ENCODE results near the gene FLACC1. TPM values are rescaled to one million over a fixed set of nuclear protein-coding genes. Genes with fewer than 3 reads are reported as not detected.
"Not testable (repeated sequence)": the region's sequence is repeated elsewhere in the genome, so short reads cannot be mapped to it uniquely, and the experiment has no call there.

Gene FLACC1
- total RNA-seq, 1 experiment from 2014 or later: 0.26 TPM

GRCh38 chr2:201378496-201379397 is 21.6 kb upstream of the FLACC1 start:
- intact Hi-C loops (cut with micrococcal nuclease): no loop called here
- Histone ChIP-seq H4K20me1 (ENCODE audit: low read length) (no peaks in the 10 kb centered on the region), H3K36me3 (ENCODE audit: low read depth, low read length) (peaks cover 12% of the 10 kb centered on the region), H3K4me1 (ENCODE audit: insufficient read depth, low read length) (no peaks in the 10 kb centered on the region), H3K9me3 (ENCODE audit: low read length) (no peaks in the 10 kb centered on the region), H3K4me3 (ENCODE audit: low read length) (no peak overlapping the region), H3K9ac (ENCODE audit: low read length) (no peak overlapping the region), H2AFZ (ENCODE audit: low read length) (no peak overlapping the region), H3F3A (ENCODE audit: low read length, unreplicated experiment) (no peaks in the 10 kb centered on the region), H3K27ac (ENCODE audit: low read length) (no peak overlapping the region), H3K79me2 (ENCODE audit: low read length) (no peaks in the 10 kb centered on the region), H3K27me3 (ENCODE audit: low read length) (no peaks in the 10 kb centered on the region), H3K4me2 (ENCODE audit: low read length) (no peak overlapping the region), H3K9me2 (replicated peaks; ENCODE audit: low read length) (no peaks in the 10 kb centered on the region)
- no peak for DNase-seq
- ChIA-PET POLR2A (ENCODE audit: unreplicated experiment) (no interaction called here), CTCF (no interaction called here)
- no TSS peak for BruUV-seq (replicated peaks)
- TF ChIP-seq EZH2 (IDR thresholded peaks at IDR 0.05; ENCODE audit: low read length, unreplicated experiment): no peak
- TF ChIP-seq EZH2phosphoT487 (IDR thresholded peaks at IDR 0.05; ENCODE audit: borderline replicate concordance, low read length): no peak
- TF ChIP-seq, protein P1, sequence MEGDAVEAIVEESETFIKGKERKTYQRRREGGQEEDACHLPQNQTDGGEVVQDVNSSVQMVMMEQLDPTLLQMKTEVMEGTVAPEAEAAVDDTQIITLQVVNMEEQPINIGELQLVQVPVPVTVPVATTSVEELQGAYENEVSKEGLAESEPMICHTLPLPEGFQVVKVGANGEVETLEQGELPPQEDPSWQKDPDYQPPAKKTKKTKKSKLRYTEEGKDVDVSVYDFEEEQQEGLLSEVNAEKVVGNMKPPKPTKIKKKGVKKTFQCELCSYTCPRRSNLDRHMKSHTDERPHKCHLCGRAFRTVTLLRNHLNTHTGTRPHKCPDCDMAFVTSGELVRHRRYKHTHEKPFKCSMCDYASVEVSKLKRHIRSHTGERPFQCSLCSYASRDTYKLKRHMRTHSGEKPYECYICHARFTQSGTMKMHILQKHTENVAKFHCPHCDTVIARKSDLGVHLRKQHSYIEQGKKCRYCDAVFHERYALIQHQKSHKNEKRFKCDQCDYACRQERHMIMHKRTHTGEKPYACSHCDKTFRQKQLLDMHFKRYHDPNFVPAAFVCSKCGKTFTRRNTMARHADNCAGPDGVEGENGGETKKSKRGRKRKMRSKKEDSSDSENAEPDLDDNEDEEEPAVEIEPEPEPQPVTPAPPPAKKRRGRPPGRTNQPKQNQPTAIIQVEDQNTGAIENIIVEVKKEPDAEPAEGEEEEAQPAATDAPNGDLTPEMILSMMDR (conservative IDR thresholded peaks at IDR 0.05; ENCODE audit: low read depth, low read length): no peak
- no peak for ATAC-seq

- Histone ChIP-seq H3K79me2 (ENCODE audit: low read length) (no peaks in the 10 kb centered on the region), H3K9ac (ENCODE audit: low read length) (no peak overlapping the region), H3K9me2 (replicated peaks; ENCODE audit: low read length) (no peaks in the 10 kb centered on the region), H3K4me2 (ENCODE audit: low read length) (no peak overlapping the region), H2AFZ (ENCODE audit: low read length) (no peak overlapping the region), H3K4me3 (ENCODE audit: low read length) (no peak overlapping the region), H3K9me3 (ENCODE audit: low read length) (no peaks in the 10 kb centered on the region), H3K36me3 (ENCODE audit: low read depth, low read length) (peaks cover 11% of the 10 kb centered on the region), H3K27me3 (ENCODE audit: low read length) (no peaks in the 10 kb centered on the region), H3K27ac (ENCODE audit: low read length) (no peak overlapping the region), H4K20me1 (ENCODE audit: low read length) (no peaks in the 10 kb centered on the region), H3F3A (ENCODE audit: low read length, unreplicated experiment) (no peaks in the 10 kb centered on the region), H3K4me1 (ENCODE audit: insufficient read depth, low read length) (no peaks in the 10 kb centered on the region)
- ChIA-PET POLR2A (ENCODE audit: unreplicated experiment) (no interaction called here), CTCF (no interaction called here)
- no TSS peak for BruUV-seq (replicated peaks)
- intact Hi-C loops (cut with micrococcal nuclease): no loop called here
- DNase-seq (no peak), ATAC-seq (no peak)
- no peak for TF ChIP-seq EZH2phosphoT487 (IDR thresholded peaks at IDR 0.05; ENCODE audit: borderline replicate concordance, low read length)
Observed at GRCh38 chr2:201377218-201377617, 20.1 kb upstream of the FLACC1 start.

DNA sequence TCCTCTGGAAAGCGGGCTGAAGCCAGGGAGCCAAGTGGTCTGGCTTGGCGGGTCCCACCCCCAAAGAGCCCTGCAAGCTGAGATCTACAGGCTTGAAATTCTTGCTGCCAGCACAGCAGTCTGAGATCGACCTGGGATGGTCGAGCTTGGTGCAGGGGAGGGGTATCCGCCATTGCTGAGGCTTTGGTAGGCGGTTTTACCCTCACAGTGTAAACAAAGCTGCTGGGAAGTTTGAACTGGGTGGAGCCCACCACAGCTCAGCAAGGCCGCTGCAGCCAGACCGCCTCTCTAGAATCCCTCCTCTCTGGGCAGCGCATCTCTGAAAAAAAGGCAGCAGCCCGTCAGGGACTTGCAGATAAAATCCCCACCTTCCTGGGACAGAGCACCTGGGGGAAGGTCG is 12.6 kb upstream of the FLACC1 start:
- H3F3A ChIP-seq (ENCODE audit: low read length, unreplicated experiment): no peaks in the 10 kb centered on the region
- intact Hi-C loops (cut with micrococcal nuclease): no loop called here
- H4K20me1 ChIP-seq (ENCODE audit: low read length): no peaks in the 10 kb centered on the region
- H3K9me3 ChIP-seq (ENCODE audit: low read length): no peaks in the 10 kb centered on the region
- H2AFZ ChIP-seq (ENCODE audit: low read length): no peak overlapping the region
- no peaks in the 10 kb centered on the region for H3K9me2 ChIP-seq (replicated peaks; ENCODE audit: low read length)
- ChIA-PET POLR2A (ENCODE audit: unreplicated experiment) (no interaction called here), CTCF (no interaction called here)
- no peaks in the 10 kb centered on the region for H3K79me2 ChIP-seq (ENCODE audit: low read length)
- H3K4me1 ChIP-seq (ENCODE audit: insufficient read depth, low read length): no peaks in the 10 kb centered on the region
- ATAC-seq (no peak), DNase-seq (no peak)
- BruUV-seq (replicated peaks): no TSS peak
- no peak overlapping the region for H3K4me2 ChIP-seq (ENCODE audit: low read length)
- no peak for TF ChIP-seq EZH2phosphoT487 (IDR thresholded peaks at IDR 0.05; ENCODE audit: borderline replicate concordance, low read length)
- TF ChIP-seq, protein P1 (conservative IDR thresholded peaks at IDR 0.05; ENCODE audit: low read depth, low read length): no peak
- no peak for TF ChIP-seq EZH2 (IDR thresholded peaks at IDR 0.05; ENCODE audit: low read length, unreplicated experiment)
- no peaks in the 10 kb centered on the region for H3K27me3 ChIP-seq (ENCODE audit: low read length)
- H3K36me3 ChIP-seq (ENCODE audit: low read depth, low read length): no peaks in the 10 kb centered on the region
- no peak overlapping the region for H3K9ac ChIP-seq (ENCODE audit: low read length)
- H3K4me3 ChIP-seq (ENCODE audit: low read length): no peak overlapping the region
- H3K27ac ChIP-seq (ENCODE audit: low read length): no peak overlapping the region

DNA sequence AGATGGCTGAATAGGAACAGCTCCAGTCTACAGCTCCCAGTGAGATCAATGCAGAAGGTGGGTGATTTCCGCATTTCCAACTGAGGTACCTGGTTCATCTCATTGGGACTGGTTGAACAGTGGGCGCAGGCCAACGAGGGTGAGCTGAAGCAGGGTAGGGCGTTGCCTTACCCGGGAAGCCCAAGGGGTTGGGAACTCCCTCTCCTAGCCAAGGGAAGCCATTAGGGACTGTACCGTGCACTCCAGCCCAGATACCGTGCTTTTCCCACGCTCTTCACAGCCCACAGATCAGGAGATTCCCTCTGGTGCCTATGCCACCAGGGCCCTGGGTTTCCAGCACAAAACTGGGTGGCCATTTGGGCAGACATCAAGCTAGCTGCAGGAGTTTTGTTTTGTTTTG is 12.2 kb upstream of the FLACC1 start:
- H4K20me1 ChIP-seq (ENCODE audit: low read length); H3K9ac ChIP-seq (ENCODE audit: low read length); H3K79me2 ChIP-seq (ENCODE audit: low read length); H3K27ac ChIP-seq (ENCODE audit: low read length); H3K36me3 ChIP-seq (ENCODE audit: low read depth, low read length); intact Hi-C loops (cut with micrococcal nuclease); H3F3A ChIP-seq (ENCODE audit: low read length, unreplicated experiment); H3K4me3 ChIP-seq (ENCODE audit: low read length); BruUV-seq (replicated peaks); H3K9me2 ChIP-seq (replicated peaks; ENCODE audit: low read length); ATAC-seq; POLR2A ChIA-PET (ENCODE audit: unreplicated experiment); H3K4me1 ChIP-seq (ENCODE audit: insufficient read depth, low read length); H3K9me3 ChIP-seq (ENCODE audit: low read length); CTCF ChIA-PET; H3K27me3 ChIP-seq (ENCODE audit: low read length); DNase-seq; H3K4me2 ChIP-seq (ENCODE audit: low read length); H2AFZ ChIP-seq (ENCODE audit: low read length): not testable (repeated sequence)
